Coronary artery (tissue), 2 donors: ENCODE results near the gene SPRY1.

Experiments used
- DNase-seq: peaks from one replicate; pipeline ENCODE4 v3.0.0-alpha.2; 2017; ENCODE audit warnings: low spot score
- H3K27ac ChIP-seq, 2 donors: fragments of 200-600 bp; sonication (generic); one replicate each; pipeline ENCODE4 v1.5.1; 2016 to 2019
- H3K4me3 ChIP-seq: fragments of 200-600 bp; sonication (generic); 2 replicates; pipeline ENCODE4 v1.5.1; 2016; ENCODE audit warnings: mild to moderate bottlenecking, moderate library complexity
- CTCF ChIP-seq: fragments of 200-600 bp; sonication (generic); IDR thresholded peaks from one replicate; pipeline ENCODE4 v1.5.1; 2019; ENCODE audit warnings: antibody characterized with exemption

SPRY1 gene

GRCh38 chr4:123379392-123379791 is 17.2 kb upstream of the SPRY1 start:
- Histone ChIP-seq H3K4me3 (no peak overlapping the region), H3K27ac (no peak overlapping the region)
- no peak for DNase-seq
- TF ChIP-seq CTCF: no peak

- no peak overlapping the region for H3K27ac ChIP-seq
- TF ChIP-seq CTCF: no peak
- H3K4me3 ChIP-seq: no peak overlapping the region
- no peak for DNase-seq
Observed at GRCh38 chr4:123380728-123381716, 15.6 kb upstream of the SPRY1 start.

DNA sequence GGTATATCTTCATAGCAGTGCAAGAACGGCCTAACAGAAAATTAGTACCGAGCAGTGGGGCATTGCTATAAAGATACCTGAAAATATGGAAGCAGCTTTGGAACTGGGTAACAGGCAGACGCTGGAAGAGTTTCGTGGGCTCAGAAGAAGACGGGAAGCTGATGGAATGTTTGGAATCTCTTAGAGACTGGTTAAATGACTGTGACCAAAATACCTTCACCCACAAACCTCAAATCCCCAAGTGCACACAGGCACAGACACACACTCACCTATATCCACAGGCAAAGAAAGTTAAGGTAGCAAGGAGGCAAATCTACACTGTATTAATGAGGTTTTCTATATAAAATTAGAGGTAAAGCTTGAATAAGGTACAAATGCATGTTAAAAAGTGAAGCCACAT is 14.6 kb upstream of the SPRY1 start:
- no peak overlapping the region for H3K4me3 ChIP-seq
- no peak overlapping the region for H3K27ac ChIP-seq
- DNase-seq: no peak
- no peak for TF ChIP-seq CTCF

DNA sequence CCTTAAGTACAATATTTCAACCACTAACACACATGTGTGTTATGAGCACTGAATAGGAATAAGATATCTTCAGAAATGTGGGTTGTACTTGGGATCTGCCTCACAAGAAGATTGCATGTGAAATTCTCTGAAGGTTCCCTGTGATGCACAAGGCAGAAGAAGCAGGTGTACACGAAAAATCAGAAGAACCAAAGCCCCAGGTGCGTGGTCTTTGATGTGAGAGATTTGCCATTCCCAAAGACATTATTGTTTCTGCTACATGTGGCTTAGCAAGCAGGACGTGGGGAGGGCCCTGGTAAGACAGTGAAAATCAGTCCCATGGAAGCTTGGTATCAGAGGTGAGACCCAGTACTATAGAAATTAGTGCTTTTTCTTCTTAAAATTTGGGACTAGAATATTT is 13.0 kb upstream of the SPRY1 start:
- H3K4me3 ChIP-seq: no peak overlapping the region
- no peak for DNase-seq
- H3K27ac ChIP-seq: no peak overlapping the region
- no peak for TF ChIP-seq CTCF

GRCh38 chr4:123386609-123387008 is 10.0 kb upstream of the SPRY1 start:
- no peak for TF ChIP-seq CTCF
- peak overlapping the region in 1 of 2 donors; percentile 48 for H3K27ac ChIP-seq
- H3K4me3 ChIP-seq: no peak overlapping the region
- DNase-seq: no peak

DNA sequence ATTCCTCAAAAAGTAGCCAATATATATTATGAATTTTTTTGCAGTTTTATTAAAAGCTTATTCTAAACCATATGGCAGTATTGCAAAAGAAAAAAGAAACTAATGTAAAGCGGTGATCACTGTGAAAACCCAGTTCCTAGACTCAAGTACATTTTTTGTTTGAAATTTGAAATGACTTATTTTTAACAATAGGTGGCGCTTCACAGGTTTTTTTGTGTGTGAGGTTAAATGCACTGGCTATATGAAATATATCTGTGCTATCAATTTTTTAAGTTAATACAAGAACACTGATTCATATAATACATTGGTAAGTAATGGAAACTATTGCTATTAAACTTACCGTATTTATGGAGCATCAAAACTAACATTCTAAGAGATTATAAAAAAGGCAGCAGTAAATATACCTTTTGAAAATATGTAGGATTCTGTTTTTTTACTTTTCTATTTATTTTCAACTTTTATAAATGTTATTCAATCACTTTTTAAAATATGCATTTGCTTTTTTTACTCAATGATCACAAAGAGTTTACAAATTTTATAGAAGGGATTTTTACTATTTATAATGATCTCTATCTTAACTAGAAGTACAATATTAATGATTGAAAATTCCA is 5.6 kb upstream of the SPRY1 start:
- Histone ChIP-seq H3K27ac (no peak overlapping the region), H3K4me3 (no peak overlapping the region)
- no peak for TF ChIP-seq CTCF
- DNase-seq: no peak

DNA sequence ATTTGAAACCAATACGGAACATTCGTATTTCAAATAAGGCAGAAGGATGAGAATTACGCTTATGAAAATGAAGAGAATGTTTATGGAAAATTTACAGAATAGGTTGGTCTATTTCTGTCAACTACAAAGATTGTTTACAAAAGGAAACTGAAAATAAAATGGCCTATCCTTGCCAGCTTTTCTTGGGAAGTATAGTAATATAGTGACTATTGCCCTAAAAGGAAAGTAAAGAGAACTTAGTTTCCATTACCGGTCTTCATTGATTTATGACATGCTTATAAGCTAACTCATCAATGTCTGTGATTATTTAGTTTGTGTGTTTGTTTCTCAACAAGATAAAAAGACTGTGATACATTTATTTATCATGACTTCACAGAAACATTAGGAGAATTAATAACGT is 2.9 kb upstream of the SPRY1 start:
- Histone ChIP-seq H3K27ac (no peak overlapping the region), H3K4me3 (peak overlapping the region; percentile 7)
- DNase-seq: no peak
- no peak for TF ChIP-seq CTCF
